Eye (tissue), 1 donor: Measurements from ENCODE around the gene LARP4B.

Experiments
- DNase-seq: peaks from one replicate; pipeline ENCODE4 v3.0.0-alpha.2; 2015

The LARP4B gene

GRCh38 chr10:822197-822596, 109.3 kb downstream of the LARP4B start:
- DNase-seq, result no peak

DNA sequence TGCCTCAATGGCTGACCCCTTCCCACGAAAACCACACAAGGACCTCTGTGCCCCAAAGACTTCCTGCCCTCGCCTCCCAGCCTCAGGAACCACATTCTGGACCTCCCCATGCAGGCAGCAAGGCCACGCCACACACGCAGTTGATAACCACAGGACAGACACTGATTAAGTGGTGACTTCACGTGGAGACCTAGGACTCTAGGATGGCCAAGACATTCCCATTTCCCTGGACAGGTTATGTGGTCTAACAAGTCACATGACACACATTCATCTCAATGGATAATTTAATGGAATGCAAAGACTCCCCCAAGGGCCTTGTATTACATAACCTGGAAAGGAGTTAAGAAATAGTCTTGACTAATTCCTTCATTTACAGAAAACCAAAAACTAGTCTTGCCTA, 110.2 kb downstream of the LARP4B start:
- DNase-seq, result no peak

GRCh38 chr10:819816-820215, 111.7 kb downstream of the LARP4B start:
- DNase-seq, result no peak

GRCh38 chr10:819326-819725, 112.2 kb downstream of the LARP4B start:
- no peak for DNase-seq

GRCh38 chr10:818526-819220, 112.8 kb downstream of the LARP4B start:
- DNase-seq, result no peak

GRCh38 chr10:818010-818409, 113.5 kb downstream of the LARP4B start:
- DNase-seq, result no peak

DNA sequence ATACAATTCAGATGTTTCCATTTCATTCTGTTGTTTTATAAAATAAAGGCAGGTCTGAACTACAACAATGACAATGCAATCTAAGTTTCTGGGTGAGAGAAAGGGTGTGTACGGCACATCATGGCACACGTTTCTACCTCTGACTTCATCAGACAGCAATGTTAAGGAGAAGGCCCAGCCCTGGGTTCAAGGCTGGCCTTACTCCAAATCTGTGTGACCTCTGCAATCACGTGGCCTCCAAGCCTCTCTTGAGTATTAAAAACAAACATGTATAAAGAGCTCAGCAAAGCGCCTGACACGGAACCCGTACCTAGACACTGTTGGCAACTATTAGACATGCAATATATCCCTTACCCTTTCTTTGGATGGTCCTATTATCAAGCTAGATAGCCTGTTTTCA, 114.1 kb downstream of the LARP4B start:
- no peak for DNase-seq

DNA sequence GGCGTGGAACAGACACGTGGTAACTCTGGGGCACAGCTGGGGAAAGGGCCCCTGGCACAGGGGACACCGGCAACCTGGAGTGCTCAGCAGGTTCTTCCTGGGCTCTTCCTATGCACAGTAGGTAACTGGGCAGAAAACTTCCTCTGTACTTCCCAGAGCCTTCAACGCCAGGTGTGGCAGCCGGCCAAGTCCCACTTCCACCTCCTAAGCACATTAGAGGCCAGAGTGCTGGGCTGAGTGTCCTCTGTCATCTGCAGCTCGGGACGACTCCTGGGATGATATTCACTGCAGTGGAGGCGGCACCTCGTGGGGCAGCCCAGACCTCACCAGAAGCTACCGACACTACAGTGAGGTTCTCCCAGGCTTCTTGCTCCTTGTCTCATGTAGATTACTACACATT, 114.5 kb downstream of the LARP4B start:
- DNase-seq, result no peak

- no peak for DNase-seq
Observed at GRCh38 chr10:816091-816477, 115.4 kb downstream of the LARP4B start.

DNA sequence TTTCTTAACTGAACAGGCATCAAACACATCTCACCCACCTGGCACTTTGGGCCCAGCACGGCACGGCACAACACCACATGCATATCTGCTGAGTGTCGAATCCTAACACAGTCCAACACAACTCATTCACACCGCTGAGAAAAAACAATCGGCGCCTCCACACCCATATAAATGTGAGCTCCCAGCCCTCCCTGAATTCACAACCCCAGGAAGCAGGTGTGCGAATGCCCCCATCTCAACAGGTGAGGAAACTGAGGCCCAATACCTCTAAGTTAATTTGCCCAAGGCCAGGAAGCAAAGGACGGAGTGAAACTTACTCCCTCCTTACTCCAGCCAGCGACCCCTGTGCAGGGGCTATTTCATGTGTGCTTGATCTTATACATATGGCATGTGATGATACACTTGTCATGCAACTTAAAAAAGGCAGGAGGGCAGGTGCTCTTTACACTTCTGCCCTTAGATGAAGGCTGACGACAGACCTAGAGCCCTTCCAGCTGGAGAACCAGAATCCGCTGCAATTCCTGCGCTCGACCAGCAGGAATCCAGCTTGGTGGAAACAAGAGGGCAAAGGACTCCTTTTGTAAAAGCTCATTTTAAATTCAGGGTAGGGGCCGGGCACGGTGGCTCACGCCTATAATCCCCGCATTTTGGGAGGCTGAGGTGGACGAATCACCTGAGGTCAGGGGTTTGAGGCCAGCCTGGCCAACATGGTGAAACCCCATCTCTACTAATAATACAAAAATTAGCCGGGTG, 116.0 kb downstream of the LARP4B start:
- no peak for DNase-seq

GRCh38 chr10:814536-815302, 116.8 kb downstream of the LARP4B start:
- no peak for DNase-seq

GRCh38 chr10:813286-813685, 118.2 kb downstream of the LARP4B start:
- no peak for DNase-seq

DNA sequence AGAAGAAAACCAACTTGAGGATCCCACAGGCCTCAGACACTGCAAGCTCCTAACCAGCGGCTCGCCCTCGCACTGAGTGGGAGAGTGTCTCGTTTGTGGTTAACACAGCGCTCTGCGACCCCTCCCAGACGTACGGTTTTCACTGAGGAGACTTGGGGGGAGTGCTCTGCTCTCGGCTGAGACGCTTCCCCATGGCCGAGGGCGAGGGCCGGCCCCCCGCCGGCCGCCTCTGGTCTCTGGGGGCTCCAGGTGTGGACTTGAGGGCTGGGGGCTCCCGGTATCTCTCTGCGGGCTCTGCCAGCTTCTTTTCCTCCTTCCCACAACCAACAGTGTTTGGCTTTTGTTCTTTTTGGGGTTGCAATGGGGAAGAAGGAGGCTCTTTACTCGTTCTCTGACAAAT, 118.7 kb downstream of the LARP4B start:
- DNase-seq, result no peak

GRCh38 chr10:811379-812175, 119.9 kb downstream of the LARP4B start:
- no peak for DNase-seq

- peak; percentile 46 for DNase-seq
Observed at GRCh38 chr10:810351-810846, 121.1 kb downstream of the LARP4B start.

DNA sequence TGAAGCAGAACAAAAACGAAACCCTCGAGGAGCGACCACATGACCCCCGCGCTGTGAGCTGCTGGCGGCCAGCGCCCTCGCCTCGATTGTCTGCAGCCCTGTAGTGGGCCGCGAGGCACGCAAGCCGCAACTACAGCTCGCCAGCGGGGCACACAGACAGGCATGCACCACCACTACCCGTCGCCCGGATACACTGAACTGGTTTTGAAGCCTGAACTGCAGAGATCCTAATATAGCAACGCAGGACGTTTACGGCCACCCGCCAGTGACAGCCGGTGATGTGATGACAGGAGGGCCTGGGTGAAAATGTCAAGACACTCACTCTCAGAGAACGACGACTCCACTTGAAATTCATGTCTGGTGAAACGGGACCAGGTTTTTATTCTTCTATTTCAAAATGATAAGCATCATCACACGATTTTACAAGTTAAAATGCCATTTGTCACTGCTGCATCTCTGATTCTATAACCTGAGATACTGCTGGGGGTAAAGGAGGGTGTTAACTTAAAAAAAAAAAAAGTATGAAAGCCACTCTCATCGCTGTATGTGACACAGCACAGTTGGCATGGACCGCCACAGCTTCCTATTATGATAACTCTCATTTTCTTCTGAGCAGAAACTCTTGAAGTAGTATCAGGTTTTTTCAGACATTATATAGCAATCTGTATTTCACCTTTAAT, 121.7 kb downstream of the LARP4B start:
- no peak for DNase-seq

DNA sequence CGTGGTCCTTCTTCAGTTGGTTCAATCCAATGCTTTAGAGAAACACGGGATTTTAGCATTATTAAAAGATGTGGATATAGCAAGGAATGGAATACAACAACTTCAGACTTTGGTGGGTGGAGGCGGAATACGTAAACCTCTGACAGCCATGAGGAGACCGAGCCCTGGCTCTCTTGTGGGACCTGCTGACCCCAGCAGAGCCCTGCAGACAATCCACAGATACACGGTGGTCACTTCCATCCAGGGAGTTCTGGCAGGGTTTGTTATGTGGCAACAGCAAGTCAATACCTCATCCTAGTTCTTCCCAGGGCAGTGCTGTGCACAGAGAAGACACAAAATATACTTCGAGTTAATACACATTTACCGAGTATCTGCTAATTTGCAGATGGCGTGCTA, 123.5 kb downstream of the LARP4B start:
- DNase-seq, result no peak

DNA sequence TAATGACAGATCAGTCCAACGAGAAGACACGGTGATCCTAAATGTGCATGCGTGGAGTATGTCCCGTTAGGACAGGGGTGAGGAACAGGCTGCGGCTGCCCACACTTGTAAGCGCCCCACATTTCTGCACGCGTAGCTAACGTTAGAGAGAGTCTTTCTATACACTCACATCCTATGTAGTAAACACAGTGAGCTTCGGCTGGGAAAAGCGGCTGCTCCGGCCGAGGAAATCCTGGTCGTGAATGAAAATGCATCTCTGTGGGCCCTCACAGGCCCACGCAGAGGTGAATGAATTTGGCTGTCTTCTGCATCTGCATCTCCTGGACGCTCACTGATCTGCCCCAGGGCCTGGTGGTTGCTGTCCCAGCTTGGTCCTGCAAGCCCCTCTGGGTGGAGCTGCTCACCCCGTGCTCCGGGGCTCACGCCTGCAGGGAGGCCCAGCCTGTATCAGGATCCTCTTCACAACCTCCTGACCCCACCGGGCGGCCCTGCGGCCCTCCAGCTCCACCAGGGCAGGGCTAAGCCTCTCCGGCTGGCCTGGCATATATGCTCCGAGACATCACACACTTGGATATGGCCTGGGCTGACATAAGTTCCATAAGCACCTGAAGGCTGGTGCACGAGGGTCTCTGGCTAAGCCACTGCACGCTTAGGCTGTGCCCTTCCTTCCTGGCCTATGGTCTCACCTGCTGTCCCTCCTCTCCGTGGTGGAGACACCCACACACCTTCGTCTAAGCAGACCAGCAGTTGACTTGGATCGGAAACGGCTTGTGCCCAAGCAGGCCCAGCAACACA, 124.1 kb downstream of the LARP4B start:
- no peak for DNase-seq

- no peak for DNase-seq
Observed at GRCh38 chr10:806451-807162, 124.9 kb downstream of the LARP4B start.

GRCh38 chr10:805620-806305, 125.7 kb downstream of the LARP4B start:
- DNase-seq, result no peak
